Mucosa of descending colon (tissue), 3 donors: ENCODE data around the gene SREBF2. TPM values are rescaled to one million over a fixed set of nuclear protein-coding genes. Genes with fewer than 3 reads are reported as not detected.

Experiments used
- ATAC-seq: fragments of 200-7000 bp; cut with Tn5 transposase; one replicate; pipeline ENCODE4 v1.9.1; 2020; ENCODE audit warnings: mild to moderate bottlenecking, moderate library complexity
- DNase-seq, 3 donors: peaks; one replicate each; pipeline ENCODE4 v3.0.0-alpha.2; 2020
- H3K36me3 ChIP-seq: fragments of 200-600 bp; one replicate; pipeline ENCODE4 v1.8.0; 2021; ENCODE audit warnings: low read depth, mild to moderate bottlenecking
- H3K4me1 ChIP-seq: fragments of 200-600 bp; one replicate; pipeline ENCODE4 v1.8.0; 2021; ENCODE audit warnings: low read depth, mild to moderate bottlenecking
- H3K4me3 ChIP-seq: fragments of 200-600 bp; one replicate; pipeline ENCODE4 v1.8.0; 2021; ENCODE audit warnings: mild to moderate bottlenecking
- H3K9me3 ChIP-seq: fragments of 200-600 bp; one replicate; pipeline ENCODE4 v1.8.0; 2021; ENCODE audit warnings: mild to moderate bottlenecking
- CTCF ChIP-seq: fragments of 200-600 bp; IDR thresholded peaks from one replicate; pipeline ENCODE4 v1.8.0; 2022; ENCODE audit warnings: antibody characterized with exemption, mild to moderate bottlenecking
- intact Hi-C, 2 donors: fragments of 100-400 bp; cut with DNase I in 1 of 2; cut with micrococcal nuclease in 1 of 2; formaldehyde crosslinking; loops; one replicate each; pipeline versions ENCODE4 v1.11.0 to v1.11.1; 2022; cut with DNase I, micrococcal nuclease
- total RNA-seq, 3 donors: library from RNA; stranded (reverse); fragmentation: NEBNext Ultra II Directional in 2 of 3; extraction: Animal tissue kit (Norgen Biotek cat#: 25700) in 2 of 3; gene quantifications; one replicate each; pipeline versions ENCODE4 v1.2.1 to v1.2.4, GENCODE V29; 2021 to 2023
- donor health status: DM: no; HTN: no; CAD: no; lungs with moderate emphysema.
- donor health status: DM: no; HTN: no; CAD: no.
- donor health status: DM: no; HTN: yes; CAD: no.

Gene SREBF2
- total RNA-seq, 3 donors from 2014 or later = 139 to 254 (median 169) TPM

- no peak for TF ChIP-seq CTCF
- no peaks in the 10 kb centered on the region for H3K36me3 ChIP-seq
- ATAC-seq (peak; percentile 80), DNase-seq (peak; percentile 68 to 77 (median 71))
- H3K9me3 ChIP-seq = no peaks in the 10 kb centered on the region
- intact Hi-C loops = no loop called here
- H3K4me3 ChIP-seq = no peak overlapping the region
- peaks cover 32% of the 10 kb centered on the region for H3K4me1 ChIP-seq
These were observed 6.2 kb upstream of the SREBF2 start for GRCh38 chr22:41826430-41827383.

GRCh38 chr22:41827671-41828070, 5.2 kb upstream of the SREBF2 start:
- no peak for DNase-seq
- intact Hi-C loops = no loop called here
- TF ChIP-seq CTCF = no peak
- Histone ChIP-seq H3K4me1 (peaks cover 32% of the 10 kb centered on the region), H3K9me3 (no peaks in the 10 kb centered on the region), H3K4me3 (no peak overlapping the region), H3K36me3 (peaks cover 2% of the 10 kb centered on the region)
- no peak for ATAC-seq

GRCh38 chr22:41828516-41828915, 4.4 kb upstream of the SREBF2 start:
- no peak for TF ChIP-seq CTCF
- peaks cover 32% of the 10 kb centered on the region for H3K4me1 ChIP-seq
- ATAC-seq (peak; percentile 6), DNase-seq (peak in 1 of 3 donors; percentile 58)
- H3K36me3 ChIP-seq = peaks cover 5% of the 10 kb centered on the region
- no peaks in the 10 kb centered on the region for H3K9me3 ChIP-seq
- no peak overlapping the region for H3K4me3 ChIP-seq
- intact Hi-C loops = no loop called here

- peaks cover 36% of the 10 kb centered on the region for H3K4me1 ChIP-seq
- no peak overlapping the region for H3K4me3 ChIP-seq
- no peak for ATAC-seq
- no peaks in the 10 kb centered on the region for H3K9me3 ChIP-seq
- H3K36me3 ChIP-seq = peaks cover 5% of the 10 kb centered on the region
- DNase-seq = no peak
- no peak for TF ChIP-seq CTCF
- intact Hi-C loops = no loop called here
These were observed 2.7 kb upstream of the SREBF2 start for GRCh38 chr22:41830174-41830573.

- no peak overlapping the region for H3K4me3 ChIP-seq
- TF ChIP-seq CTCF = no peak
- intact Hi-C loops = no loop called here
- peaks cover 26% of the 10 kb centered on the region for H3K4me1 ChIP-seq
- H3K9me3 ChIP-seq = no peaks in the 10 kb centered on the region
- peaks cover 5% of the 10 kb centered on the region for H3K36me3 ChIP-seq
- ATAC-seq = no peak
- no peak for DNase-seq
These were observed 1.5 kb upstream of the SREBF2 start for GRCh38 chr22:41831383-41831782.
